GM23338 (cell line): ENCODE results near the gene TIMM23B.
"Not testable (repeated sequence)": the region's sequence is repeated elsewhere in the genome, so short reads cannot be mapped to it uniquely, and the experiment has no call there.

Experiments
- EZH2 ChIP-seq: fragments of 200-600 bp; sonication (generic); IDR thresholded peaks from one replicate; pipeline ENCODE4 v1.8.0; 2017; ENCODE audit warnings: antibody characterized with exemption, mild to moderate bottlenecking, low read depth; ENCODE audit not compliant: unreplicated experiment
- EZH2phosphoT487 ChIP-seq: fragments of 200-600 bp; sonication (generic); IDR thresholded peaks from one replicate; pipeline ENCODE4 v1.8.1; 2018; ENCODE audit warnings: antibody characterized with exemption; ENCODE audit not compliant: unreplicated experiment
- JUNB ChIP-seq: IDR thresholded peaks from one replicate; pipeline ENCODE4 v1.6.1; 2016; ENCODE audit warnings: antibody characterized with exemption; ENCODE audit not compliant: unreplicated experiment
- POLR2AphosphoS5 ChIP-seq: IDR thresholded peaks from 2 replicates; pipeline ENCODE4 v1.6.1; 2016; ENCODE audit warnings: antibody characterized with exemption, low read depth
- ZNF331 ChIP-seq: fragments of 250-450 bp; sonication (Bioruptor Pico); IDR thresholded peaks from 2 replicates; pipeline ENCODE4 v1.5.0; 2020; ENCODE audit warnings: low read depth, mild to moderate bottlenecking, moderate library complexity
- TF ChIP-seq, protein P1 (sequence below), 2 experiments: fragments of 200-600 bp in 1 of 2; sonication (generic) in 1 of 2; conservative IDR thresholded peaks; 2 replicates each; pipeline versions ENCODE4 v1.5.1 to v1.6.1; 2016 to 2017; ENCODE audit warnings: antibody characterized with exemption in 2 of 2, low read depth in 2 of 2, mild to moderate bottlenecking in 2 of 2, moderate library complexity in 1 of 2

DNA sequence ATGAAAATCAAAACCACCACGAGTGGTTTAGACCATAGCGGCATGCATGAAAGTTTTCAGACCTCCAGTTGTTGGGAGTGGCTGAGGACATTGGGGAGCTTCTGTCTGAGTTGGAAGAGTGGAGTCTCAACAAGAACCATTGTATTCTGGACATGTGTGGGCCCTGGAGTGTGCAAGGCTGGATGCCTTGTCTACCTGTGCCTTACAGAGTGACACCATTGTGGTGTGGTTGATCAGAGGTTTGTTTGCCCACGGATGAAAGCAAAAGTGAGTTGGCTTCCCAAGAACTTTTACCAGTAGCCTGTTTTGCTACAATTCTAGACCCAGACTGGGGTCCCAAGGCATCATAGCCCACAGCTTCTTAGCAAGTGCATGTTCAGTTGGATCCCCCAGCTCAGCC, 35.9 kb downstream of the TIMM23B start:
- TF ChIP-seq, protein P1, sequence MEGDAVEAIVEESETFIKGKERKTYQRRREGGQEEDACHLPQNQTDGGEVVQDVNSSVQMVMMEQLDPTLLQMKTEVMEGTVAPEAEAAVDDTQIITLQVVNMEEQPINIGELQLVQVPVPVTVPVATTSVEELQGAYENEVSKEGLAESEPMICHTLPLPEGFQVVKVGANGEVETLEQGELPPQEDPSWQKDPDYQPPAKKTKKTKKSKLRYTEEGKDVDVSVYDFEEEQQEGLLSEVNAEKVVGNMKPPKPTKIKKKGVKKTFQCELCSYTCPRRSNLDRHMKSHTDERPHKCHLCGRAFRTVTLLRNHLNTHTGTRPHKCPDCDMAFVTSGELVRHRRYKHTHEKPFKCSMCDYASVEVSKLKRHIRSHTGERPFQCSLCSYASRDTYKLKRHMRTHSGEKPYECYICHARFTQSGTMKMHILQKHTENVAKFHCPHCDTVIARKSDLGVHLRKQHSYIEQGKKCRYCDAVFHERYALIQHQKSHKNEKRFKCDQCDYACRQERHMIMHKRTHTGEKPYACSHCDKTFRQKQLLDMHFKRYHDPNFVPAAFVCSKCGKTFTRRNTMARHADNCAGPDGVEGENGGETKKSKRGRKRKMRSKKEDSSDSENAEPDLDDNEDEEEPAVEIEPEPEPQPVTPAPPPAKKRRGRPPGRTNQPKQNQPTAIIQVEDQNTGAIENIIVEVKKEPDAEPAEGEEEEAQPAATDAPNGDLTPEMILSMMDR (conservative IDR thresholded peaks at IDR 0.05; ENCODE audit: low read depth in 2 of 2): not testable (repeated sequence)
- not testable (repeated sequence) for TF ChIP-seq POLR2AphosphoS5; EZH2; JUNB; EZH2phosphoT487; ZNF331 (CRISPR knock-in tag)
